ENCODE data around the gene SEMA3E. TPM values are rescaled to one million over a fixed set of nuclear protein-coding genes. Genes with fewer than 3 reads are reported as not detected.

SEMA3E gene
- total and polyA plus RNA-seq, 7 donors = under 0.01 to 16.3 (median 7.8) TPM

GRCh38 chr7:83643739-83644138, 5.2 kb downstream of the SEMA3E start:
- intact Hi-C loops (cut with DNase I) = no loop called here
- TF ChIP-seq POLR2AphosphoS5 (IDR thresholded peaks at IDR 0.05) (no peak), EP300 (IDR thresholded peaks at IDR 0.05) (no peak), POLR2A (IDR thresholded peaks at IDR 0.05) (no peak)
- TF ChIP-seq, protein P1, sequence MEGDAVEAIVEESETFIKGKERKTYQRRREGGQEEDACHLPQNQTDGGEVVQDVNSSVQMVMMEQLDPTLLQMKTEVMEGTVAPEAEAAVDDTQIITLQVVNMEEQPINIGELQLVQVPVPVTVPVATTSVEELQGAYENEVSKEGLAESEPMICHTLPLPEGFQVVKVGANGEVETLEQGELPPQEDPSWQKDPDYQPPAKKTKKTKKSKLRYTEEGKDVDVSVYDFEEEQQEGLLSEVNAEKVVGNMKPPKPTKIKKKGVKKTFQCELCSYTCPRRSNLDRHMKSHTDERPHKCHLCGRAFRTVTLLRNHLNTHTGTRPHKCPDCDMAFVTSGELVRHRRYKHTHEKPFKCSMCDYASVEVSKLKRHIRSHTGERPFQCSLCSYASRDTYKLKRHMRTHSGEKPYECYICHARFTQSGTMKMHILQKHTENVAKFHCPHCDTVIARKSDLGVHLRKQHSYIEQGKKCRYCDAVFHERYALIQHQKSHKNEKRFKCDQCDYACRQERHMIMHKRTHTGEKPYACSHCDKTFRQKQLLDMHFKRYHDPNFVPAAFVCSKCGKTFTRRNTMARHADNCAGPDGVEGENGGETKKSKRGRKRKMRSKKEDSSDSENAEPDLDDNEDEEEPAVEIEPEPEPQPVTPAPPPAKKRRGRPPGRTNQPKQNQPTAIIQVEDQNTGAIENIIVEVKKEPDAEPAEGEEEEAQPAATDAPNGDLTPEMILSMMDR (IDR thresholded peaks at IDR 0.05) = no peak
- H3K27me3 ChIP-seq = no peaks in the 10 kb centered on the region
- no peaks in the 10 kb centered on the region for H3K9me3 ChIP-seq
- no peaks in the 10 kb centered on the region for H3K36me3 ChIP-seq
- H3K4me3 ChIP-seq = no peak overlapping the region
- no peak for DNase-seq
- H3K4me1 ChIP-seq = peaks cover 0 to 21% (median under 1%) of the 10 kb centered on the region in 4 donors
- no peak overlapping the region for H3K27ac ChIP-seq

DNA sequence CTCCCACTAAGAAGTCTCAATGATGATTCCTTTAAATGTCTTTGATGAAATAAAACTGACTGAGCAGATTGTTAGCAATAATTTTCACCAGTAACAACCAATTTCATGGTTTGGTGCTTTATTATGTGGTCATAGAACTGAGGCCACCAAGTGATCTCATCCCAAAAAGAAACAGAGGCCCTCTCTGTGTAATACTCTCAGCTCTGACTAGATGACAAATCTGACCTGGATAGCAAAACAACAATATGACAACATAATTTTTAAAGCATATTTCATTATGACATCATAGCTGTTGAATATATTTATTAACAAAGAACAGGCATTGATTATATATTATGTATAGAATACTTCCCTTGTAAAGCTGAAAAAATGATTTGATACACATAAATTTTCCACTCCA, 5.9 kb downstream of the SEMA3E start:
- Histone ChIP-seq H3K36me3 (no peaks in the 10 kb centered on the region), H3K4me1 (peaks cover 0 to 21% (median 0%) of the 10 kb centered on the region in 4 donors), H3K9me3 (no peaks in the 10 kb centered on the region), H3K4me3 (no peak overlapping the region), H3K27ac (no peak overlapping the region), H3K27me3 (no peaks in the 10 kb centered on the region)
- TF ChIP-seq, protein P1 (IDR thresholded peaks at IDR 0.05) = no peak
- TF ChIP-seq POLR2AphosphoS5 (IDR thresholded peaks at IDR 0.05) (no peak), POLR2A (IDR thresholded peaks at IDR 0.05) (no peak), EP300 (IDR thresholded peaks at IDR 0.05) (no peak)
- intact Hi-C loops (cut with DNase I) = no loop called here
- DNase-seq = no peak

DNA sequence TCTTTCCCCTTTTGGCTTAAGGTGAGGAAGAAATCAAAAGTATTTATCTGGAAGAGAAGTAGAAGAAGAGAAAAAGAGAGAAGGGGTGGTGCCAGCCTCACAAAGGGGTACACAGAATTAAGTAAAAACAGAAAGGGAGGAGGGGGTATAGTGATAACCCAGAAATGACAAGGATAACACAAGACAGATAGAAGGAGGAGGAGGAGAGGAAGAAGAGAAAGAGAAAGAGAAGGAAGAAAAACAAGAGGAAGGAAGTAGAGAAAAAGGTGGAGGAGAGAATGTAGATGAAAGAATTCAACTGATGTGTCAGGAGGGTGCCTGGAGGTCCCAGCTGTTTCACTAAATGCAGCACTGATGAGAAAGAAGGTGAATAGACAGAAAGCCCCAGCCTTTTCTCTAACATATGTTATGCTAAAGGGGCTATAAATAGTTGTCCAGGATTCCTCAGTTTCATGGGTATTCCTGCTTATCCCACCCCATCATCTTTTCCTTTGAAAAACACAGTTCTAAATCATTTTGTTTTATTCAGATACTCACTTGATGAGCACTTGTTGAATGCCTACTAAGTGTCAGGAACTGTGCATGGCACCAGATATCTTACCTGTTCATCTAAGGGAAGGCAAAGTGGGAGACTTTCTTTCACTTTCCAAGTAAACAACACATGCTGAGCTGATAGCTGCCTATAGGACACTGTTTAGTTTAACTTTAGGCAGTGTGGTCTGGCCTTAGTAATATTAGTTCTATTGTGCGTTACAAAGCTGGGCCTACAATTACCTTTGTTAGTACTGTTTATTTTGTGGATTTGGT, 8.0 kb downstream of the SEMA3E start:
- intact Hi-C loops (cut with DNase I) = no loop called here
- 75 to 80% methylated on average over 1 of the region's 1 CpG for WGBS, 2 donors
- Histone ChIP-seq H3K9me3 (no peaks in the 10 kb centered on the region), H3K4me1 (peaks cover 0 to 21% (median 0%) of the 10 kb centered on the region in 4 donors), H3K4me3 (no peak overlapping the region), H3K27me3 (no peaks in the 10 kb centered on the region), H3K36me3 (no peaks in the 10 kb centered on the region), H3K27ac (no peak overlapping the region)
- TF ChIP-seq, protein P1 (IDR thresholded peaks at IDR 0.05) = no peak
- no peak for TF ChIP-seq POLR2AphosphoS5 (IDR thresholded peaks at IDR 0.05)
- no peak for TF ChIP-seq EP300 (IDR thresholded peaks at IDR 0.05)
- no peak for TF ChIP-seq POLR2A (IDR thresholded peaks at IDR 0.05)
- no peak for DNase-seq

GRCh38 chr7:83640240-83640639, 8.7 kb downstream of the SEMA3E start:
- no peaks in the 10 kb centered on the region for H3K36me3 ChIP-seq
- H3K9me3 ChIP-seq = no peaks in the 10 kb centered on the region
- no peak overlapping the region for H3K27ac ChIP-seq
- no peak overlapping the region for H3K4me3 ChIP-seq
- no peak for DNase-seq
- WGBS, 2 donors = 74 to 85% methylated on average over 1 of the region's 1 CpG
- peaks cover 0 to 21% (median 0%) of the 10 kb centered on the region in 4 donors for H3K4me1 ChIP-seq
- intact Hi-C loops (cut with DNase I) = no loop called here
- TF ChIP-seq, protein P1 (IDR thresholded peaks at IDR 0.05) = no peak
- no peak for TF ChIP-seq POLR2AphosphoS5 (IDR thresholded peaks at IDR 0.05)
- TF ChIP-seq POLR2A (IDR thresholded peaks at IDR 0.05) = no peak
- no peak for TF ChIP-seq EP300 (IDR thresholded peaks at IDR 0.05)
- no peaks in the 10 kb centered on the region for H3K27me3 ChIP-seq
